ENCODE measurements around the gene ANGPT4.
A peak's percentile ranks its signal among the peaks of the same experiment; 100 is the strongest.
"Not testable (repeated sequence)": the region's sequence is repeated elsewhere in the genome, so short reads cannot be mapped to it uniquely, and the experiment has no call there.

ANGPT4 gene

GRCh38 chr20:905396-905961 lies 10.7 kb downstream of the ANGPT4 start:
- peak in 2 of 3 donors; percentile 37 to 40 for DNase-seq

- no peak for DNase-seq
These were observed 12.0 kb downstream of the ANGPT4 start for GRCh38 chr20:904039-904545.

GRCh38 chr20:897436-897835 lies 18.7 kb downstream of the ANGPT4 start:
- DNase-seq: not testable (repeated sequence)

GRCh38 chr20:896501-897025 lies 19.6 kb downstream of the ANGPT4 start:
- no peak for DNase-seq

- not testable (repeated sequence) for DNase-seq
These were observed 23.8 kb downstream of the ANGPT4 start for GRCh38 chr20:892371-892770.

GRCh38 chr20:891706-892080 lies 24.4 kb downstream of the ANGPT4 start:
- no peak for DNase-seq

GRCh38 chr20:891058-891705 lies 25.0 kb downstream of the ANGPT4 start:
- peak; percentile 72 to 83 (median 76) for DNase-seq

- DNase-seq: no peak
These were observed 25.5 kb downstream of the ANGPT4 start for GRCh38 chr20:890666-891057.

GRCh38 chr20:889932-890463 lies 26.1 kb downstream of the ANGPT4 start:
- DNase-seq: no peak

GRCh38 chr20:889106-889505 lies 27.0 kb downstream of the ANGPT4 start:
- DNase-seq: peak in 2 of 3 donors; percentile 48 to 52

GRCh38 chr20:888057-888456 lies 28.1 kb downstream of the ANGPT4 start:
- DNase-seq: no peak

- DNase-seq: no peak
These were observed 29.0 kb downstream of the ANGPT4 start for GRCh38 chr20:887137-887536.

GRCh38 chr20:884983-885952 lies 30.9 kb downstream of the ANGPT4 start:
- peak in 2 of 3 donors; percentile 31 to 35 for DNase-seq

- no peak for DNase-seq
These were observed 34.4 kb downstream of the ANGPT4 start for GRCh38 chr20:881783-882144.

GRCh38 chr20:881051-881782 lies 34.9 kb downstream of the ANGPT4 start:
- peak; percentile 83 to 87 (median 83) for DNase-seq

GRCh38 chr20:879626-880025 lies 36.5 kb downstream of the ANGPT4 start:
- no peak for DNase-seq

- DNase-seq: peak in 2 of 3 donors; percentile 26 to 56
These were observed 37.4 kb downstream of the ANGPT4 start for GRCh38 chr20:878511-879307.

GRCh38 chr20:877814-878213 lies 38.3 kb downstream of the ANGPT4 start:
- DNase-seq: no peak

- DNase-seq: no peak
These were observed 41.0 kb downstream of the ANGPT4 start for GRCh38 chr20:875115-875514.

- no peak for DNase-seq
These were observed 42.1 kb downstream of the ANGPT4 start for GRCh38 chr20:873875-874607.
